HepG2 (cell line): ENCODE results near the gene IFITM10.

Experiments used
- BCL3 ChIP-seq: sonication (generic); formaldehyde crosslinking; IDR thresholded peaks from 2 replicates; pipeline ENCODE4 v1.5.1; 2020; ENCODE audit warnings: mild to moderate bottlenecking, missing genetic modification reagents, moderate library complexity
- BRD4 ChIP-seq: sonication (generic); formaldehyde crosslinking; IDR thresholded peaks from 2 replicates; pipeline ENCODE4 v1.4.0; 2020; ENCODE audit warnings: missing genetic modification reagents
- CBX1 ChIP-seq: IDR thresholded peaks from one replicate; pipeline ENCODE4 v1.6.1; 2016; ENCODE audit warnings: antibody characterized with exemption, low read depth
- FOXK2 ChIP-seq: fragments of 450-650 bp; IDR thresholded peaks from 2 replicates; pipeline ENCODE4 v1.6.1; 2016
- FOXM1 ChIP-seq: sonication (generic); formaldehyde crosslinking; IDR thresholded peaks from 2 replicates; pipeline ENCODE4 v1.5.0; 2020; ENCODE audit warnings: missing genetic modification reagents
- GATA4 ChIP-seq: sonication (generic); IDR thresholded peaks from 2 replicates; pipeline ENCODE4 v1.6.1; 2016; ENCODE audit warnings: antibody characterized with exemption, low read depth, borderline replicate concordance
- HCFC1 ChIP-seq: fragments of 150-350 bp; IDR thresholded peaks from 2 replicates; pipeline ENCODE4 v1.6.1; 2014; ENCODE audit warnings: low read depth, low read length
- HDAC1 ChIP-seq: sonication (generic); formaldehyde crosslinking; IDR thresholded peaks from 2 replicates; pipeline ENCODE4 v1.5.1; 2020; ENCODE audit warnings: mild to moderate bottlenecking, missing genetic modification reagents
- RAD21 ChIP-seq: fragments of 450-650 bp; formaldehyde crosslinking; IDR thresholded peaks from 2 replicates; pipeline ENCODE4 v1.5.0; 2020; ENCODE audit warnings: mild to moderate bottlenecking
- SMAD1 ChIP-seq: sonication (generic); formaldehyde crosslinking; IDR thresholded peaks from 2 replicates; pipeline ENCODE4 v1.4.0; 2020; ENCODE audit warnings: missing genetic modification reagents, low read depth, mild to moderate bottlenecking, borderline replicate concordance
- TEAD3 ChIP-seq: optimal IDR thresholded peaks from 2 replicates; pipeline ENCODE3; 2016; ENCODE audit warnings: borderline replicate concordance
- ZBTB10 ChIP-seq: sonication (generic); formaldehyde crosslinking; IDR thresholded peaks from 2 replicates; pipeline ENCODE4 v1.4.0; 2020; ENCODE audit warnings: missing genetic modification reagents, borderline replicate concordance
- ZNF331 ChIP-seq: sonication (generic); formaldehyde crosslinking; IDR thresholded peaks from 2 replicates; pipeline ENCODE4 v1.4.0; 2020; ENCODE audit warnings: missing genetic modification reagents

- TF ChIP-seq FOXM1 (CRISPR knock-in tag) (no peak), HCFC1 (no peak), FOXK2 (no peak), HDAC1 (CRISPR knock-in tag) (no peak), CBX1 (no peak), RAD21 (CRISPR knock-in tag) (no peak), TEAD3 (no peak), ZNF331 (CRISPR knock-in tag) (no peak), GATA4 (no peak), ZBTB10 (no peak), BRD4 (no peak), SMAD1 (CRISPR knock-in tag) (no peak), BCL3 (CRISPR knock-in tag) (no peak)
Observed at GRCh38 chr11:1773131-1773993, 23.0 kb upstream of the IFITM10 start.
